Testis (tissue), 2 donors: ENCODE data around the gene C6orf89.

Experiments used
- CTCF ChIP-seq, 3 experiments: fragments of 450-650 bp in 2 of 3; fragments of 200-600 bp in 1 of 3; sonication (generic) in 1 of 3; IDR thresholded peaks; one replicate each; pipeline ENCODE4 v1.5.1; 2016 to 2019; ENCODE audit warnings: antibody characterized with exemption in 3 of 3, mild to moderate bottlenecking in 2 of 3, moderate library complexity in 1 of 3
- POLR2A ChIP-seq: fragments of 450-650 bp; IDR thresholded peaks from one replicate; pipeline ENCODE4 v1.6.1; 2017; ENCODE audit warnings: antibody characterized with exemption, mild to moderate bottlenecking, moderate library complexity

- TF ChIP-seq CTCF (IDR thresholded peaks at IDR 0.05) (no peak), POLR2A (no peak)
Observed at GRCh38 chr6:36888654-36889481, 3.1 kb downstream of the C6orf89 start.
